Glutamatergic neuron (in vitro differentiated cells): ENCODE measurements around the gene TRMT2B. TPM values are rescaled to one million over a fixed set of nuclear protein-coding genes. Genes with fewer than 3 reads are reported as not detected.

Experiments
- DNase-seq: peaks from one replicate; pipeline ENCODE4 v3.0.0; 2022
- H3K27ac Mint-ChIP-seq: one replicate; pipeline ENCODE4 v1.8.0; 2020; ENCODE audit warnings: mild to moderate bottlenecking, mixed read lengths, inconsistent platforms; ENCODE audit not compliant: unreplicated experiment
- H3K27me3 Mint-ChIP-seq: one replicate; pipeline ENCODE4 v1.8.0; 2020; ENCODE audit warnings: mild to moderate bottlenecking, moderate library complexity, mixed read lengths, inconsistent platforms; ENCODE audit not compliant: unreplicated experiment
- H3K36me3 Mint-ChIP-seq: one replicate; pipeline ENCODE4 v1.8.0; 2020; ENCODE audit warnings: mild to moderate bottlenecking, mixed read lengths, inconsistent platforms; ENCODE audit not compliant: unreplicated experiment
- H3K4me1 Mint-ChIP-seq: one replicate; pipeline ENCODE4 v1.8.0; 2020; ENCODE audit warnings: mild to moderate bottlenecking, low read depth, mixed read lengths, inconsistent platforms; ENCODE audit not compliant: unreplicated experiment
- H3K4me3 Mint-ChIP-seq: one replicate; pipeline ENCODE4 v1.8.0; 2020; ENCODE audit warnings: mild to moderate bottlenecking, mixed read lengths, inconsistent platforms; ENCODE audit not compliant: unreplicated experiment
- H3K9me3 Mint-ChIP-seq: one replicate; pipeline ENCODE4 v1.8.0; 2020; ENCODE audit warnings: mild to moderate bottlenecking, moderate library complexity, mixed read lengths, inconsistent platforms; ENCODE audit not compliant: unreplicated experiment
- CTCF ChIP-seq: fragments of 200-600 bp; sonication (generic); IDR thresholded peaks from one replicate; pipeline ENCODE4 v1.5.0; 2021; ENCODE audit not compliant: partially characterized antibody, unreplicated experiment
- total RNA-seq: library from RNA; stranded (reverse); fragmentation: NEBNext Ultra II Directional; extraction: Animal tissue kit (Norgen Biotek cat#: 25700); gene quantifications from one replicate; pipeline ENCODE4 v1.2.1, GENCODE V29; 2021; ENCODE audit not compliant: unreplicated experiment

Gene TRMT2B
- total RNA-seq, 1 donor from 2014 or later, result 5.1 TPM

DNA sequence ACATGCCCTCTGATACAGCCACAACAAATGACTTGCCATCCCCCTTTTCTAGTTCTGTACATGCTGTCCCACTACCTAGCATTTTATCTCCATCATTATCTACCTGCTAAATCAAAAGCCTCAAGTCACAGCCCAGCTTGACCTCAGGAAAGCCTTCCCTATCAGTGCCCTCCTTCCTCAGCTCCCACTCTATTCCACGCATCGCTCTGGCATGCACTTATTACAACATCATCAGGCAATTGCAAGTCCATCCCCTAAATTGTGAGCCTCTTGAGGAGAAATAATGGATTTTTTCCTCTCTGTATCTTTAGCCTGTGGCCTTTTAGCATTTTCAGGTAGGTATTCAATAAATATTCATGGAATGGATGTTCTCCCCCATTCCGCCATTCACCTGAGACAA is 76.7 kb downstream of the TRMT2B start:
- Mint-ChIP-seq H3K9me3 (peaks cover 5% of the 10 kb centered on the region), H3K36me3 (no peaks in the 10 kb centered on the region), H3K4me1 (no peaks in the 10 kb centered on the region), H3K27ac (no peak overlapping the region), H3K4me3 (no peak overlapping the region), H3K27me3 (no peaks in the 10 kb centered on the region)
- no peak for TF ChIP-seq CTCF
- DNase-seq, result no peak

DNA sequence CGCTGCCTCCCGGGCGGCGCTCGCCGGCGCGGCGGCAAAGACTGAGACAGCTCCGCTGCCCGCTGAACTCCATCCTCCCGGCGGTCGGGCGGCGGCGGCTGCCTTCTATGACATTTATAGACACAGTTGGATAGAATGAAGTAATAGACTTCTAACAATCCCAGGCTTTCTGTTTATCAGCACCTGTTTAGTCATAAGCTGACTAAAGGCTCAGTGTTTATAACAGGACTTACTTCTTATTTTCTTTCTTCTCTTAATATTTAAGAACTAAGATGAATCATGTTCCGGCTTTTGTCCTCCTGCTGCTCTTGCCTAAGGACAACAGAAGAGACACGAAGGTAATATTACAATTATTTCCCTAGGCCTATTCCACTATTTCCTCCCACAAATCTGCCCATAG is 78.5 kb downstream of the TRMT2B start:
- Mint-ChIP-seq H3K36me3 (no peaks in the 10 kb centered on the region), H3K27me3 (no peaks in the 10 kb centered on the region), H3K27ac (no peak overlapping the region), H3K4me3 (no peak overlapping the region), H3K9me3 (peaks cover 5% of the 10 kb centered on the region), H3K4me1 (no peaks in the 10 kb centered on the region)
- DNase-seq, result no peak
- no peak for TF ChIP-seq CTCF

DNA sequence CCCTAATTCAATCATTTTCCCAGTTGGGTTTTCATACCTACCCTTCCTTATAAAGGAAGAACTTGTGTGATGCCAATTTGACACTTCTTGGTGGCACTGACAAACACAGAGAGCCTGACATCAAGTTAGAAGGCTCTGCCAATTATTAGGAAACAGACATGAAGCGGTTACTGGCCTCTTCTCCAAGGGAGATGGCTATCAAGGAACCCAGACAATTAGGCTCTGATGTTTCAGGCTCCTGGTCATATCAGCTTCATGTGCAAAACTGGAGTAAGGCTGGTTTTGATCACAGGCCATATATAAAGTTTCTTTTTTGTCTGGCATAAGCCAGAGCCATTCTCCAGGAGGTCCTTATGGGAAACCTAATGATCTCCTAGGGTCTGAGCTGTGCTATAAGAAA is 82.0 kb downstream of the TRMT2B start:
- Mint-ChIP-seq H3K4me3 (no peak overlapping the region), H3K27me3 (no peaks in the 10 kb centered on the region), H3K27ac (no peak overlapping the region), H3K9me3 (peaks cover 3% of the 10 kb centered on the region), H3K4me1 (no peaks in the 10 kb centered on the region), H3K36me3 (no peaks in the 10 kb centered on the region)
- DNase-seq, result no peak
- no peak for TF ChIP-seq CTCF

DNA sequence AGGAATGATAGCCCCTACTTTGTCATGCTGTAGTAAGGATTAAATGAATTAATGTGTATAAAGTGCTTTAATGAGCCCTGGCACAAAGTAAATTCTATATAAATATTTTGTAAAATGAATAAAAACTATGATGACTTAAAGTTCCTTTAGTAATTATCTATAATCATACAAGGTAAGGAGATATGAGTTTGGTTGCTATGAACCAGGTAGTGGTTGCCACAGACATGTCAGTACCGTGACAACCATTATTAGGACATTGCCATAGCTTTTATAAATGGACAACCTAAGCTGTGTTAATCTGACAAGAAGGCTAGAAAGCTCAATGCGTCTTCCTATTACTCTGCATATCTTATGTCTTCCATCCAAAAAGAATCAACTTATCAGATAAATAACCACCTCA is 82.5 kb downstream of the TRMT2B start, which contains the start of gene ARL13A:
Gene ARL13A (plus strand): TSS at position 301 of the 400 bp plus-strand sequence. CDS start 3,982 bp downstream, outside the sequence.
- Mint-ChIP-seq H3K36me3 (no peaks in the 10 kb centered on the region), H3K27me3 (no peaks in the 10 kb centered on the region), H3K9me3 (peaks cover 3% of the 10 kb centered on the region), H3K4me3 (no peak within 1 kb of the TSS), H3K4me1 (no peaks in the 10 kb centered on the region), H3K27ac (no peak within 1 kb of the TSS)
- TF ChIP-seq CTCF, result no peak
- DNase-seq, result no peak

DNA sequence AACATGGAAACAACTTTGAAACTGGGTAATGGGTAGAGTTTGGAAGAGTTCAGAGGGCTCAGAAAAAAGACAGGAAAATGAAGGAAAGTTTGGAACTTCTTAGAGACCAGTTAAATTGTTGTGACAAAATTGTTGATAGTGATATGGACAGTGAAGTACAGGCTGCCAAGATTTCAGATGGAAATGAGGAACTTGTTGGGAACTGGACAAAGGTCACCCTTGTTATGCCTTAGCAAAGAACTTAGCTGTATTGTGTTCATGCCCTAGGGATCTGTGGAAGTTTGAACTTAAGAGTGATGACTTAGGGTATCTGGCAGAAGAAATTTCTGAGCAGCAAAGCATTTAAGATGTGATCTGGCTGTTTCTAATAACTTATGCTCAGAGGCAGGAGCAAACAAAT is 87.5 kb downstream of the TRMT2B start:
- Mint-ChIP-seq H3K4me1 (no peaks in the 10 kb centered on the region), H3K36me3 (no peaks in the 10 kb centered on the region), H3K4me3 (no peak overlapping the region), H3K27me3 (no peaks in the 10 kb centered on the region), H3K27ac (no peak overlapping the region), H3K9me3 (no peaks in the 10 kb centered on the region)
- no peak for TF ChIP-seq CTCF
- DNase-seq, result no peak
